GM12878 (cell line): ENCODE results near the gene TMEM263.

ENCODE experiments used
- CEBPZ ChIP-seq: fragments of 150-350 bp; IDR thresholded peaks from 2 replicates; pipeline ENCODE4 v1.6.1; 2016; ENCODE audit warnings: low read depth, low read length
- CTCF ChIP-seq, 3 experiments: IDR thresholded peaks in 2 of 3; conservative IDR thresholded peaks in 1 of 3; 2 replicates each; pipeline ENCODE4 v1.5.1; 2011; ENCODE audit warnings: low read depth in 3 of 3, low read length in 3 of 3, mild to moderate bottlenecking in 3 of 3, control low read depth in 2 of 3, moderate library complexity in 2 of 3, inconsistent platforms in 1 of 3, mixed read lengths in 1 of 3; ENCODE audit not compliant: control insufficient read depth in 2 of 3, insufficient read depth in 1 of 3; ENCODE audit errors: extremely low read depth in 1 of 3
- MYC ChIP-seq: IDR thresholded peaks from 2 replicates; pipeline ENCODE4 v1.6.1; 2011; ENCODE audit warnings: mild to moderate bottlenecking, low read length, moderate library complexity, inconsistent platforms; ENCODE audit not compliant: insufficient read depth, insufficient replicate concordance, insufficient read length, severe bottlenecking
- NR2C2 ChIP-seq: IDR thresholded peaks from 2 replicates; pipeline ENCODE4 v1.6.1; 2011; ENCODE audit warnings: borderline replicate concordance, low read depth; ENCODE audit not compliant: control insufficient read depth, insufficient read length
- PAX8 ChIP-seq: fragments of 450-650 bp; IDR thresholded peaks from 2 replicates; pipeline ENCODE4 v1.6.1; 2017; ENCODE audit warnings: mild to moderate bottlenecking, moderate library complexity
- POLR2A ChIP-seq: IDR thresholded peaks from 2 replicates; pipeline ENCODE4 v1.6.1; 2011; ENCODE audit warnings: low read depth, mild to moderate bottlenecking, low read length
- REST ChIP-seq: IDR thresholded peaks from 2 replicates; pipeline ENCODE4 v1.6.1; 2012; ENCODE audit warnings: mild to moderate bottlenecking, low read depth, low read length
- SMC3 ChIP-seq: IDR thresholded peaks from 2 replicates; pipeline ENCODE4 v1.6.1; 2011; ENCODE audit warnings: low read length, improper control_type of control experiment, borderline replicate concordance

- TF ChIP-seq NR2C2, result no peak
- no peak for TF ChIP-seq CTCF (IDR thresholded peaks at IDR 0.05 in 2 of 3, conservative IDR thresholded peaks at IDR 0.05 in 1 of 3; ENCODE audit: control insufficient read depth in 2 of 3, extremely low read depth in 1 of 3, insufficient read depth in 1 of 3, low read depth in 3 of 3, low read length in 3 of 3)
- TF ChIP-seq MYC, result no peak
- TF ChIP-seq REST, result no peak
- TF ChIP-seq SMC3, result no peak
- no peak for TF ChIP-seq PAX8
- no peak for TF ChIP-seq POLR2A
- TF ChIP-seq CEBPZ, result no peak
Measured at GRCh38 chr12:106915635-106916026, 40.1 kb upstream of the TMEM263 start.
